Myometrial cell (primary cell): ENCODE data around the gene FBXO3. TPM values are rescaled to one million over a fixed set of nuclear protein-coding genes. Genes with fewer than 3 reads are reported as not detected.

ENCODE experiments used
- total RNA-seq: library from RNA; depleted of rRNA; stranded (reverse); fragments of >200 nt; gene quantifications from 2 replicates; pipeline ENCODE4 v1.2.3, GENCODE V29; 2015

Gene FBXO3
- total RNA-seq, result 25.9 and 35.3 TPM in 2 replicates

GRCh38 chr11:33773987-33774735 is at the start of gene FBXO3:
TSS of gene FBXO3 (minus strand) at chr11:33774520. CDS start at chr11:33774497, 23 bp downstream.

GRCh38 chr11:33736148-33736812 is 38.0 kb downstream of the FBXO3 start, which contains the start of gene CD59:
TSS of gene CD59 (minus strand) at chr11:33736423. CDS start at chr11:33722445, 13,978 bp downstream.

GRCh38 chr11:33700502-33701271 is 73.6 kb downstream of the FBXO3 start, which contains the start of gene C11orf91:
TSS of gene C11orf91 (minus strand) at chr11:33700826. CDS start at chr11:33700740, 86 bp downstream.

Other genes starting within 250 kb of the FBXO3 start
- gene C11orf91, start 73.7 kb downstream of the FBXO3 start, total RNA-seq, result not detected in 2 replicates
- 410 and 630 TPM in 2 replicates for gene CD59, start 38.1 kb downstream of the FBXO3 start, total RNA-seq
- gene LMO2, start 117.6 kb upstream of the FBXO3 start, total RNA-seq, result not detected in 2 replicates